Neural cell (in vitro differentiated cells): ENCODE data around the gene HMGCLL1. TPM values are rescaled to one million over a fixed set of nuclear protein-coding genes. Genes with fewer than 3 reads are reported as not detected.

Experiments used
- H2AFZ ChIP-seq: fragments of 200-600, 300-800 bp; sonication (generic), shearing (Covaris generic); 2 replicates; pipeline ENCODE4 v1.6.0; 2014; ENCODE audit warnings: low read depth, mild to moderate bottlenecking, antibody characterized with exemption, low read length, moderate library complexity
- H3F3A ChIP-seq: fragments of 200-600 bp; shearing (Covaris generic); 2 replicates; pipeline ENCODE4 v1.6.1; 2016; ENCODE audit warnings: mild to moderate bottlenecking, moderate library complexity, mixed read lengths, antibody characterized with exemption, low read length; ENCODE audit not compliant: insufficient read depth, poor library complexity, severe bottlenecking
- H3K27ac ChIP-seq: fragments of 200-600, 300-800 bp; sonication (generic), shearing (Covaris generic); 2 replicates; pipeline ENCODE4 v1.5.1; 2014; ENCODE audit warnings: mild to moderate bottlenecking, low read length, moderate library complexity
- H3K27me3 ChIP-seq: fragments of 300-800, 200-600 bp; sonication (generic), shearing (Covaris generic); 2 replicates; pipeline ENCODE4 v1.6.0; 2014; ENCODE audit warnings: mild to moderate bottlenecking, low read depth, low read length, moderate library complexity; ENCODE audit not compliant: insufficient read depth
- H3K36me3 ChIP-seq: fragments of 300-800, 200-600 bp; sonication (generic), shearing (Covaris generic); 2 replicates; pipeline ENCODE4 v1.5.1; 2014; ENCODE audit warnings: mild to moderate bottlenecking, antibody characterized with exemption, low read length, moderate library complexity; ENCODE audit not compliant: insufficient read depth
- H3K4me2 ChIP-seq: fragments of 300-800, 200-600 bp; sonication (generic), shearing (Covaris generic); 2 replicates; pipeline ENCODE4 v1.6.0; 2014; ENCODE audit warnings: mild to moderate bottlenecking, low read length
- H3K4me3 ChIP-seq: fragments of 300-800, 200-600 bp; sonication (generic), shearing (Covaris generic); 2 replicates; pipeline ENCODE4 v1.5.1; 2014; ENCODE audit warnings: mild to moderate bottlenecking, low read length, moderate library complexity
- H3K79me2 ChIP-seq: fragments of 200-600 bp; shearing (Covaris generic); replicated peaks from 2 replicates; pipeline ENCODE4 v1.6.0; 2014; ENCODE audit warnings: mild to moderate bottlenecking, low read length, moderate library complexity; ENCODE audit not compliant: insufficient read depth
- H3K9ac ChIP-seq: fragments of 300-800, 200-600 bp; sonication (generic), shearing (Covaris generic); 2 replicates; pipeline ENCODE4 v1.6.1; 2016; ENCODE audit warnings: mild to moderate bottlenecking, low read length, mixed read lengths
- H3K9me2 ChIP-seq: fragments of 200-600 bp; shearing (Covaris generic); 2 replicates; pipeline ENCODE4 v1.6.1; 2016; ENCODE audit warnings: mild to moderate bottlenecking, low read length, mixed read lengths; ENCODE audit not compliant: insufficient read depth
- H3K9me3 ChIP-seq: fragments of 200-600, 300-800 bp; sonication (generic), shearing (Covaris generic); 2 replicates; pipeline ENCODE4 v1.6.1; 2016; ENCODE audit warnings: mild to moderate bottlenecking, mixed run types, low read length, moderate library complexity, mixed read lengths
- H4K20me1 ChIP-seq: fragments of 200-600 bp; shearing (Covaris generic); 2 replicates; pipeline ENCODE4 v1.6.1; 2016; ENCODE audit warnings: mild to moderate bottlenecking, mixed run types; ENCODE audit not compliant: insufficient read depth
- EP300 ChIP-seq: fragments of 450-650 bp; conservative IDR thresholded peaks from 2 replicates; pipeline ENCODE4 v1.6.1; 2014; ENCODE audit warnings: antibody characterized with exemption, mild to moderate bottlenecking, moderate library complexity; ENCODE audit not compliant: poor library complexity, severe bottlenecking
- EZH2 ChIP-seq: fragments of 200-600, 300-800 bp; shearing (Covaris generic), sonication (generic); IDR thresholded peaks from 2 replicates; pipeline ENCODE4 v1.6.1; 2014; ENCODE audit warnings: antibody characterized with exemption, low read length, borderline replicate concordance, mild to moderate bottlenecking; ENCODE audit not compliant: insufficient read depth, poor library complexity, severe bottlenecking
- MXI1 ChIP-seq: fragments of 450-650 bp; conservative IDR thresholded peaks from 2 replicates; pipeline ENCODE4 v1.6.1; 2014; ENCODE audit warnings: antibody characterized with exemption, mild to moderate bottlenecking; ENCODE audit not compliant: poor library complexity, severe bottlenecking
- POLR2AphosphoS5 ChIP-seq: IDR thresholded peaks from 2 replicates; pipeline ENCODE4 v1.6.1; 2012
- RAD21 ChIP-seq: fragments of 450-650 bp; conservative IDR thresholded peaks from 2 replicates; pipeline ENCODE4 v1.6.1; 2014; ENCODE audit warnings: antibody characterized with exemption, mild to moderate bottlenecking, moderate library complexity
- SMC3 ChIP-seq: fragments of 450-650 bp; conservative IDR thresholded peaks from 2 replicates; pipeline ENCODE4 v1.6.1; 2014; ENCODE audit warnings: antibody characterized with exemption, mild to moderate bottlenecking, moderate library complexity; ENCODE audit not compliant: poor library complexity
- TAF1 ChIP-seq: IDR thresholded peaks from 2 replicates; pipeline ENCODE4 v1.6.1; 2012; ENCODE audit warnings: low read depth
- polyA plus RNA-seq: library from polyadenylated mRNA; depleted of rRNA; stranded (reverse); fragments of >200 nt; gene quantifications from 2 replicates; pipeline ENCODE4 v1.2.3, GENCODE V29; 2014
- TF ChIP-seq, protein P1 (sequence below): IDR thresholded peaks from 2 replicates; pipeline ENCODE4 v1.6.1; 2012; ENCODE audit warnings: borderline replicate concordance
- TF ChIP-seq, protein P2 (sequence below): fragments of 450-650 bp; IDR thresholded peaks from 2 replicates; pipeline ENCODE4 v1.5.1; 2014; ENCODE audit warnings: antibody characterized with exemption, mild to moderate bottlenecking, moderate library complexity; ENCODE audit not compliant: poor library complexity, severe bottlenecking

The HMGCLL1 gene
- polyA plus RNA-seq, 1 donor from 2014 or later: 59.7 TPM

DNA sequence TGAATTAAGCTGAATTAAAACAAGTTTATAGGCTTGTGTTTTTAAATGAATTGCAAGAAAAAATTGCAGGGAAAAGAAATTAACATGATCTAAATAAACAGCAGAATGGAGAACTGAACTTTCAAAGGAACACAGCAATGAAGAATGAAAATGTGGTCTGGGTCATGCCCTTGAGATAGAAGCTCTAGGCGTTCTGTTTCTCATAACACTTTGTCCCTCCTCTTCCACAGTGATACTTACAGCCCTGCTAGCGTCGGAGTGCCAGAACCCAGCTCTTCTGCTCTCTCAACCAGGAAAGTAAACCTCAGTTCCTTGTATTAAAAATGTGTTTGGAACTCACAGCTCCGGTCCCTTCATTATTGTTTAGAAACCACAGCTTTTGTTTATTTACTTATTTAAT lies 11.4 kb downstream of the HMGCLL1 start:
- TF ChIP-seq RAD21 (no peak), EP300 (no peak), MXI1 (no peak), EZH2 (no peak), POLR2AphosphoS5 (no peak), TAF1 (no peak), SMC3 (no peak)
- TF ChIP-seq, protein P1, sequence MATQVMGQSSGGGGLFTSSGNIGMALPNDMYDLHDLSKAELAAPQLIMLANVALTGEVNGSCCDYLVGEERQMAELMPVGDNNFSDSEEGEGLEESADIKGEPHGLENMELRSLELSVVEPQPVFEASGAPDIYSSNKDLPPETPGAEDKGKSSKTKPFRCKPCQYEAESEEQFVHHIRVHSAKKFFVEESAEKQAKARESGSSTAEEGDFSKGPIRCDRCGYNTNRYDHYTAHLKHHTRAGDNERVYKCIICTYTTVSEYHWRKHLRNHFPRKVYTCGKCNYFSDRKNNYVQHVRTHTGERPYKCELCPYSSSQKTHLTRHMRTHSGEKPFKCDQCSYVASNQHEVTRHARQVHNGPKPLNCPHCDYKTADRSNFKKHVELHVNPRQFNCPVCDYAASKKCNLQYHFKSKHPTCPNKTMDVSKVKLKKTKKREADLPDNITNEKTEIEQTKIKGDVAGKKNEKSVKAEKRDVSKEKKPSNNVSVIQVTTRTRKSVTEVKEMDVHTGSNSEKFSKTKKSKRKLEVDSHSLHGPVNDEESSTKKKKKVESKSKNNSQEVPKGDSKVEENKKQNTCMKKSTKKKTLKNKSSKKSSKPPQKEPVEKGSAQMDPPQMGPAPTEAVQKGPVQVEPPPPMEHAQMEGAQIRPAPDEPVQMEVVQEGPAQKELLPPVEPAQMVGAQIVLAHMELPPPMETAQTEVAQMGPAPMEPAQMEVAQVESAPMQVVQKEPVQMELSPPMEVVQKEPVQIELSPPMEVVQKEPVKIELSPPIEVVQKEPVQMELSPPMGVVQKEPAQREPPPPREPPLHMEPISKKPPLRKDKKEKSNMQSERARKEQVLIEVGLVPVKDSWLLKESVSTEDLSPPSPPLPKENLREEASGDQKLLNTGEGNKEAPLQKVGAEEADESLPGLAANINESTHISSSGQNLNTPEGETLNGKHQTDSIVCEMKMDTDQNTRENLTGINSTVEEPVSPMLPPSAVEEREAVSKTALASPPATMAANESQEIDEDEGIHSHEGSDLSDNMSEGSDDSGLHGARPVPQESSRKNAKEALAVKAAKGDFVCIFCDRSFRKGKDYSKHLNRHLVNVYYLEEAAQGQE: no peak
- TF ChIP-seq, protein P2, sequence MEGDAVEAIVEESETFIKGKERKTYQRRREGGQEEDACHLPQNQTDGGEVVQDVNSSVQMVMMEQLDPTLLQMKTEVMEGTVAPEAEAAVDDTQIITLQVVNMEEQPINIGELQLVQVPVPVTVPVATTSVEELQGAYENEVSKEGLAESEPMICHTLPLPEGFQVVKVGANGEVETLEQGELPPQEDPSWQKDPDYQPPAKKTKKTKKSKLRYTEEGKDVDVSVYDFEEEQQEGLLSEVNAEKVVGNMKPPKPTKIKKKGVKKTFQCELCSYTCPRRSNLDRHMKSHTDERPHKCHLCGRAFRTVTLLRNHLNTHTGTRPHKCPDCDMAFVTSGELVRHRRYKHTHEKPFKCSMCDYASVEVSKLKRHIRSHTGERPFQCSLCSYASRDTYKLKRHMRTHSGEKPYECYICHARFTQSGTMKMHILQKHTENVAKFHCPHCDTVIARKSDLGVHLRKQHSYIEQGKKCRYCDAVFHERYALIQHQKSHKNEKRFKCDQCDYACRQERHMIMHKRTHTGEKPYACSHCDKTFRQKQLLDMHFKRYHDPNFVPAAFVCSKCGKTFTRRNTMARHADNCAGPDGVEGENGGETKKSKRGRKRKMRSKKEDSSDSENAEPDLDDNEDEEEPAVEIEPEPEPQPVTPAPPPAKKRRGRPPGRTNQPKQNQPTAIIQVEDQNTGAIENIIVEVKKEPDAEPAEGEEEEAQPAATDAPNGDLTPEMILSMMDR: no peak
- Histone ChIP-seq H2AFZ (no peak overlapping the region), H3F3A (no peaks in the 10 kb centered on the region), H3K9ac (no peak overlapping the region), H3K27me3 (no peaks in the 10 kb centered on the region), H4K20me1 (no peaks in the 10 kb centered on the region), H3K79me2 (no peaks in the 10 kb centered on the region), H3K27ac (no peak overlapping the region), H3K4me2 (no peak overlapping the region), H3K36me3 (no peaks in the 10 kb centered on the region), H3K9me3 (no peaks in the 10 kb centered on the region), H3K9me2 (no peaks in the 10 kb centered on the region), H3K4me3 (no peak overlapping the region)

DNA sequence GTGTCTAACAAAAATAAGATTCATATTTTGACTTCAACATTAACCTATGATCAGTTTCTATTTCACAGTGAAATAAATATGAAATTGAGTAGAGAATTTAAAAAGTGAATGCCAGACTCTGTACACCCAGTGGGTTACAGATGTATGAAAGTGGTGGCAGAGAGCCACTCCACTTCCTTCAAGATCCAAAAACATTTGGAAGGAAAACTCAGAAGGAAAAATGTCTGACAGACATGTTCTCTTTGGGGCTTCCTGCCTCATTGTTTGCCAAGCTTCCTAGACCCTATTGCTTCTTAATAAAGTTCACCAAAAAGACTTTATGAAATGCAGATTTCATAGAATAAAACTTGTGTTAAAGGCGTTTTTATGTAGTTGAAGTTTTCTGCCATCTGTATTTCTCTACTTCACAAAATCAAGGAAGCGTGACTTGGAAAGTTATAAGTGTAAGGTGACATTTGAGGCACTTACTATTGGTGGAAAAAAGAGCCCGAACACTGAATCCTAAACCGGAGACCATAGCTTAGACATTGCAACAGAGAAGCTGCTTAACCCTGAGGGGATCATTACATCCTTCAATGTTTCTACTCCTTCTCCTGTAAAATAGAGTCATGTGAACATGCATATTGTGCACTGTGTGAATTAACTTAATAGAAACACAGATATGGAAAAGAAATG lies 12.8 kb downstream of the HMGCLL1 start:
- Histone ChIP-seq H3K9ac (no peak overlapping the region), H3K79me2 (no peaks in the 10 kb centered on the region), H3K9me3 (no peaks in the 10 kb centered on the region), H3K27me3 (no peaks in the 10 kb centered on the region), H3K4me3 (no peak overlapping the region), H2AFZ (no peak overlapping the region), H3K27ac (no peak overlapping the region), H3F3A (no peaks in the 10 kb centered on the region), H3K9me2 (no peaks in the 10 kb centered on the region), H4K20me1 (no peaks in the 10 kb centered on the region), H3K36me3 (no peaks in the 10 kb centered on the region), H3K4me2 (no peak overlapping the region)
- TF ChIP-seq EZH2 (no peak), POLR2AphosphoS5 (no peak), EP300 (no peak), SMC3 (no peak), RAD21 (no peak), TAF1 (no peak), MXI1 (no peak)
- TF ChIP-seq, protein P2: no peak
- TF ChIP-seq, protein P1: no peak
